SU-DHL-6 (cell line): ENCODE measurements around the gene MKKS.

Experiments used
- CTCF ChIP-seq: fragments of 200-600 bp; sonication (generic); IDR thresholded peaks from one replicate; pipeline ENCODE4 v1.5.1; 2017; ENCODE audit warnings: antibody characterized with exemption, mild to moderate bottlenecking, low read length, moderate library complexity; ENCODE audit not compliant: insufficient read depth, poor library complexity, severe bottlenecking
- EZH2phosphoT487 ChIP-seq: fragments of 200-600 bp; sonication (generic), shearing (Covaris generic); conservative IDR thresholded peaks from 2 replicates; pipeline ENCODE4 v1.6.1; 2018; ENCODE audit warnings: mild to moderate bottlenecking, antibody characterized with exemption, low read length, moderate library complexity, mixed read lengths

DNA sequence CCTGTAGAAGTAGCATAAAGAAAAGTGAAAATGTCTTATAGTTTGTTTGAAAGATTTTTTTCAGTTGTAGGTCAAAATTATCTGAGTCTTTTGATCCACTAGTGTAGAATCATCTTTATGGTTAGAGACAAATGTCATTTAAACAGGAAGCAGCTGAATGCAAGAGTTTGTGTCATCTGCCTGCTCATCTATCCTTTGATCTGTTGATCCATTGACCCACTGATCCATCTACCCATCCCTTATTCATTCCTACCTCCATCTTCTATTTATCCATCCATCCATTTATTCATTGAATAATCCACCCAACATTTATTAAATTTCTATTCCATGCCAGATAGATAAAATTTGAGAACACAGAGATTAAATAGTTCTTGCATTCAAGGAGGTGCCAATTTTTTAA, 62.6 kb downstream of the MKKS start:
- TF ChIP-seq CTCF (no peak), EZH2phosphoT487 (no peak)
